Measurements from ENCODE around the gene KNG1.

DNA sequence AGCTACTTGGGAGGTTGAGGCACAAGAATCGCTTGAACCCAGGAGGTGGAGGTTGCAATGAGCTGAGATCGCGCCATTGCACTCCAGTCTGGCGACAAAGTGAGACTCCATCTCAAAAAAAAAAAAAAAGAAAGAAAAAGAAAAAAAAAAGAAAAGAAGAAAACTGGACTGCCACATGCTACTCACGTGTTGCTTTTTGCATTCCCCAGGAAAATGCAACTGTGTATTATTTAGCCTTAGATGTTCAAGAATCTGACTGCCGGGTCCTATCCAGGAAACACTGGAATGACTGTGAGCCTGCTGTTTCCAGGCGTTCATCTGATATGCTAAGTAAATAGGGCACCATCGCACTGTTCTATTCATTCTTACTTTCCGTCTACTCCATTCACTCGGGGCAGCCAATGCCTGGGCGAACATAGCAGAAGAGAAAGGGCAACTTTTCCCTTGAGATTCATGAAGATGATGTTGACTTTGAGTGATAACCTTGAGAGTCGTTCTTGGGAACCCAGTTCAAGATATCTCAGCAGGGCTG is 30.0 kb upstream of the KNG1 start:
- TF ChIP-seq POLR2A (IDR thresholded peaks at IDR 0.05; ENCODE audit: low read length): no peak
- TF ChIP-seq GATA1 (IDR thresholded peaks at IDR 0.05; ENCODE audit: low read depth, low read length): no peak
